ENCODE results near the gene C6orf118.

- TF ChIP-seq CTCF (IDR thresholded peaks at IDR 0.05), result no peak
- no peak for TF ChIP-seq POLR2A (IDR thresholded peaks at IDR 0.05)
Observed at GRCh38 chr6:165298402-165298801, 11.0 kb downstream of the C6orf118 start.

Data from prostate gland (tissue), 2 donors.